DND-41 (cell line): ENCODE results near the gene SYCP1.

Experiments used
- ATAC-seq: fragments of 200-7000 bp; cut with Tn5 transposase; 3 replicates; pipeline ENCODE4 v1.9.1; 2021; ENCODE audit warnings: low read depth; ENCODE audit not compliant: insufficient read depth
- DNase-seq: peaks from one replicate; pipeline ENCODE4 v3.0.0-alpha.2; 2020
- H2AFZ ChIP-seq: 2 replicates; pipeline ENCODE4 v1.6.0; 2012; ENCODE audit warnings: low read depth, low read length
- H3K27ac ChIP-seq: 2 replicates; pipeline ENCODE4 v1.5.1; 2012; ENCODE audit warnings: low read length, inconsistent platforms
- H3K27me3 ChIP-seq: fragments of 200-600 bp; sonication (generic); 2 replicates; pipeline ENCODE4 v1.6.0; 2012; ENCODE audit warnings: low read length, mild to moderate bottlenecking, inconsistent platforms; ENCODE audit not compliant: insufficient read depth, poor library complexity
- H3K36me3 ChIP-seq: 2 replicates; pipeline ENCODE4 v1.5.1; 2012; ENCODE audit warnings: low read length, inconsistent platforms; ENCODE audit not compliant: insufficient read depth
- H3K4me1 ChIP-seq: 2 replicates; pipeline ENCODE4 v1.5.1; 2012; ENCODE audit warnings: mild to moderate bottlenecking, low read length; ENCODE audit not compliant: insufficient read depth
- H3K4me2 ChIP-seq: 2 replicates; pipeline ENCODE4 v1.6.0; 2012; ENCODE audit warnings: mild to moderate bottlenecking, moderate library complexity, low read length, inconsistent platforms; ENCODE audit not compliant: insufficient read depth
- H3K4me3 ChIP-seq, 2 experiments: fragments of 200-600 bp in 1 of 2; shearing (Covaris generic) in 1 of 2; 2 replicates each; pipeline ENCODE4 v1.5.1; 2012 to 2016; ENCODE audit warnings: inconsistent platforms in 2 of 2, low read length in 2 of 2, mild to moderate bottlenecking in 2 of 2, low read depth in 1 of 2, moderate library complexity in 1 of 2
- H3K79me2 ChIP-seq: 2 replicates; pipeline ENCODE4 v1.6.0; 2012; ENCODE audit warnings: low read length, inconsistent platforms; ENCODE audit not compliant: insufficient read depth
- H3K9ac ChIP-seq: 2 replicates; pipeline ENCODE4 v1.6.0; 2012; ENCODE audit warnings: low read depth, mild to moderate bottlenecking, inconsistent platforms, low read length, moderate library complexity
- H3K9me3 ChIP-seq: 2 replicates; pipeline ENCODE4 v1.5.1; 2012; ENCODE audit warnings: low read length, moderate library complexity, mild to moderate bottlenecking, inconsistent platforms; ENCODE audit not compliant: insufficient read depth, severe bottlenecking
- H4K20me1 ChIP-seq: 2 replicates; pipeline ENCODE4 v1.6.0; 2012; ENCODE audit warnings: low read length; ENCODE audit not compliant: insufficient read depth
- EZH2 ChIP-seq: IDR thresholded peaks from 3 replicates; pipeline ENCODE4 v1.6.1; 2012; ENCODE audit warnings: borderline replicate concordance, low read depth, mild to moderate bottlenecking, moderate library complexity, low read length, inconsistent platforms; ENCODE audit not compliant: severe bottlenecking
- TF ChIP-seq, protein P1 (sequence below): IDR thresholded peaks from 2 replicates; pipeline ENCODE4 v1.5.1; 2012; ENCODE audit warnings: borderline replicate concordance, low read length, moderate library complexity, mild to moderate bottlenecking; ENCODE audit not compliant: poor library complexity, severe bottlenecking; ENCODE audit errors: extremely low read depth

The SYCP1 gene, protein sequence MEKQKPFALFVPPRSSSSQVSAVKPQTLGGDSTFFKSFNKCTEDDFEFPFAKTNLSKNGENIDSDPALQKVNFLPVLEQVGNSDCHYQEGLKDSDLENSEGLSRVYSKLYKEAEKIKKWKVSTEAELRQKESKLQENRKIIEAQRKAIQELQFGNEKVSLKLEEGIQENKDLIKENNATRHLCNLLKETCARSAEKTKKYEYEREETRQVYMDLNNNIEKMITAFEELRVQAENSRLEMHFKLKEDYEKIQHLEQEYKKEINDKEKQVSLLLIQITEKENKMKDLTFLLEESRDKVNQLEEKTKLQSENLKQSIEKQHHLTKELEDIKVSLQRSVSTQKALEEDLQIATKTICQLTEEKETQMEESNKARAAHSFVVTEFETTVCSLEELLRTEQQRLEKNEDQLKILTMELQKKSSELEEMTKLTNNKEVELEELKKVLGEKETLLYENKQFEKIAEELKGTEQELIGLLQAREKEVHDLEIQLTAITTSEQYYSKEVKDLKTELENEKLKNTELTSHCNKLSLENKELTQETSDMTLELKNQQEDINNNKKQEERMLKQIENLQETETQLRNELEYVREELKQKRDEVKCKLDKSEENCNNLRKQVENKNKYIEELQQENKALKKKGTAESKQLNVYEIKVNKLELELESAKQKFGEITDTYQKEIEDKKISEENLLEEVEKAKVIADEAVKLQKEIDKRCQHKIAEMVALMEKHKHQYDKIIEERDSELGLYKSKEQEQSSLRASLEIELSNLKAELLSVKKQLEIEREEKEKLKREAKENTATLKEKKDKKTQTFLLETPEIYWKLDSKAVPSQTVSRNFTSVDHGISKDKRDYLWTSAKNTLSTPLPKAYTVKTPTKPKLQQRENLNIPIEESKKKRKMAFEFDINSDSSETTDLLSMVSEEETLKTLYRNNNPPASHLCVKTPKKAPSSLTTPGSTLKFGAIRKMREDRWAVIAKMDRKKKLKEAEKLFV

DNA sequence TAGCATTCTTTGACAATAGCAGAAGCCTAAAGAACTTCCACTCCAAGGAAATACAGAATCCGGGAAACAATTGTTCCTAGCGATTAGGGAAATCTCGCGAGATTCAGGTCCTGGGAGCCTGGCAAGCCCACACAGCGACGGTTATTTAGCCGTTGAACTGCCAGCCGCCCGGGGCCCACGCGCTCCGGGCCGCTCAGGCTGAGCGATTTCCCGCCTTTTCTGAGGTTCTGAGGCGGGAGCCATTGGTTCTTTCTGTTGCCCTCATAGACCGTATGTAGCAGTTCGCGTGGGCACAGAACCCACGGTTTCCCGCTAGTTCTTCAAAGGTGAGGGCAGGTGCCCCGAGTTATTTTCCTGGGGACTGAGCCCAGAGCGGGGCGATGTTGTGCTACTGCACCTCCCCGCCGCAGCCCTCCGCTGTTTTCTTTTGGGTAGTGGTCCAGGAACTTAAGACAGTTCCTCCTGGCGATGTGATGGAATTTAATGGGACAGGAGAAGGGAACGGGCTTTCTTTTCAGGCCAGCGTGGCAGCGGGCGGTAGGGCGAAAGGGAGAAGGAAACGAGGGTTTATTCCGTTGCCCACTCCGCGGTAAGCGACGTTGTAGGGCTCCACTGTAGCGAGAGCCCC lies at the start of gene SYCP1:
TSS of gene SYCP1 (plus strand) at position 171 of the 628 bp plus-strand sequence. CDS start 602 bp downstream, outside the sequence.
- Histone ChIP-seq H3K9me3 (no peaks in the 10 kb centered on the region), H2AFZ (no peak within 1 kb of the TSS), H3K4me2 (no peak within 1 kb of the TSS), H3K79me2 (no peaks in the 10 kb centered on the region), H3K27me3 (peaks cover under 1% of the 10 kb centered on the region), H4K20me1 (no peaks in the 10 kb centered on the region), H3K36me3 (no peaks in the 10 kb centered on the region), H3K27ac (no peak within 1 kb of the TSS), H3K4me3 (no peak within 1 kb of the TSS), H3K4me1 (no peaks in the 10 kb centered on the region), H3K9ac (no peak within 1 kb of the TSS)
- ATAC-seq: no peak
- DNase-seq: no peak
- TF ChIP-seq, protein P1, sequence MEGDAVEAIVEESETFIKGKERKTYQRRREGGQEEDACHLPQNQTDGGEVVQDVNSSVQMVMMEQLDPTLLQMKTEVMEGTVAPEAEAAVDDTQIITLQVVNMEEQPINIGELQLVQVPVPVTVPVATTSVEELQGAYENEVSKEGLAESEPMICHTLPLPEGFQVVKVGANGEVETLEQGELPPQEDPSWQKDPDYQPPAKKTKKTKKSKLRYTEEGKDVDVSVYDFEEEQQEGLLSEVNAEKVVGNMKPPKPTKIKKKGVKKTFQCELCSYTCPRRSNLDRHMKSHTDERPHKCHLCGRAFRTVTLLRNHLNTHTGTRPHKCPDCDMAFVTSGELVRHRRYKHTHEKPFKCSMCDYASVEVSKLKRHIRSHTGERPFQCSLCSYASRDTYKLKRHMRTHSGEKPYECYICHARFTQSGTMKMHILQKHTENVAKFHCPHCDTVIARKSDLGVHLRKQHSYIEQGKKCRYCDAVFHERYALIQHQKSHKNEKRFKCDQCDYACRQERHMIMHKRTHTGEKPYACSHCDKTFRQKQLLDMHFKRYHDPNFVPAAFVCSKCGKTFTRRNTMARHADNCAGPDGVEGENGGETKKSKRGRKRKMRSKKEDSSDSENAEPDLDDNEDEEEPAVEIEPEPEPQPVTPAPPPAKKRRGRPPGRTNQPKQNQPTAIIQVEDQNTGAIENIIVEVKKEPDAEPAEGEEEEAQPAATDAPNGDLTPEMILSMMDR: no peak
- TF ChIP-seq EZH2: no peak

DNA sequence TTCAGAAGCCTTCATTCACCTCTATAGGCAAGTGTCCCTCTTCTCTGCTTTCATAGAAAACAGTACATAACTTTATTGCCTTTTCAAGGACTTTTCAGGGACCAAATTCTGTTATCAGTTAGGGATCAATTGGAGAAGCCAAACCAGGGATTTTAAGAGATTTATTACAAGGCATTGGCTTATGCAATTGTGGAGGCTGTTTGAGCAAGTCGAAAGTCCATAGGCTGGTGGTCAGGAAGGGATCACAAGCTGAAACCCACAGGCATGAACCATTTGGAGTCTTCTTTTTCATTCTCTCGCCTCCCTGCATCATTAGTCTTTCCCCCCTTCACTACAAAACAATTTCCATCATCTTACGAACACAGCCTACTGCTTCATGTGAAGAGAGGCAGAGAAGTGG lies 34.8 kb upstream of the SYCP1 start:
- ATAC-seq: no peak
- H3K36me3 ChIP-seq: no peaks in the 10 kb centered on the region
- peaks cover 2% of the 10 kb centered on the region for H3K27me3 ChIP-seq
- no peaks in the 10 kb centered on the region for H3K4me1 ChIP-seq
- H3K9me3 ChIP-seq: no peaks in the 10 kb centered on the region
- no peaks in the 10 kb centered on the region for H3K79me2 ChIP-seq
- H3K9ac ChIP-seq: no peak overlapping the region
- H4K20me1 ChIP-seq: no peaks in the 10 kb centered on the region
- H3K27ac ChIP-seq: no peak overlapping the region
- DNase-seq: no peak
- no peak overlapping the region for H2AFZ ChIP-seq
- no peak overlapping the region for H3K4me3 ChIP-seq
- TF ChIP-seq EZH2: no peak
- TF ChIP-seq, protein P1: no peak
- no peak overlapping the region for H3K4me2 ChIP-seq

DNA sequence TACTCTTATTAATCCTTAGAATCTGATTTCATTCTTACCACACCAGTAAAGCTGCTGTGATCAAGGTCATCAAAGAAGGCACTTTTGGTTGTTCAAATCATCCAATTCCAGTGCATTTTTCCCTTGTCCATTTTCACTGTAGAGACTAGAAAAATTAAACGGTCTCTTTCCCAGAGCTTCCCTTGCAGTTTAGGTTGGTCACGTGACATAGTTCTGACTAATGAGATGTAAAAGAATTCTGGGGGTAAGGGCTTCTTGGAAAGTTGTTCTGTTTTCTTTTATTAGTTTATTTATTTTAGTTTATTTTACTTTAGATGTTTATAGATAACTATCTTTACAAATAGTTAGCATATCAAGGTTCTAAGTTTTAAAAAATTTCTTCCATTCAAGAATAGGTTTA lies 34.3 kb upstream of the SYCP1 start:
- Histone ChIP-seq H4K20me1 (no peaks in the 10 kb centered on the region), H3K36me3 (no peaks in the 10 kb centered on the region), H3K27ac (no peak overlapping the region), H3K4me1 (no peaks in the 10 kb centered on the region), H2AFZ (no peak overlapping the region), H3K9ac (no peak overlapping the region), H3K4me2 (no peak overlapping the region), H3K4me3 (no peak overlapping the region), H3K9me3 (no peaks in the 10 kb centered on the region), H3K79me2 (no peaks in the 10 kb centered on the region), H3K27me3 (peaks cover 2% of the 10 kb centered on the region)
- DNase-seq (no peak), ATAC-seq (no peak)
- TF ChIP-seq, protein P1: no peak
- TF ChIP-seq EZH2: no peak
